PC-3 (cell line): ENCODE results near the gene PCDH15.

Experiments
- CTCF ChIP-seq: fragments of 300-600 bp; sonication (generic); conservative IDR thresholded peaks from 2 replicates; pipeline ENCODE4 v1.5.1; 2017; ENCODE audit warnings: antibody characterized with exemption, low read depth, mild to moderate bottlenecking, low read length
- EZH2 ChIP-seq: fragments of 300-600 bp; sonication (generic); IDR thresholded peaks from one replicate; pipeline ENCODE4 v1.6.1; 2017; ENCODE audit warnings: antibody characterized with exemption, mild to moderate bottlenecking, low read length; ENCODE audit not compliant: unreplicated experiment
- EZH2phosphoT487 ChIP-seq: fragments of 300-600 bp; sonication (generic); IDR thresholded peaks from 2 replicates; pipeline ENCODE4 v1.6.1; 2018; ENCODE audit warnings: mild to moderate bottlenecking, antibody characterized with exemption, low read length, borderline replicate concordance

- TF ChIP-seq CTCF (no peak), EZH2 (no peak), EZH2phosphoT487 (no peak)
These were observed 538.3 kb downstream of the PCDH15 start for GRCh38 chr10:54262726-54263125.
